ENCODE results near the gene GDPGP1. TPM values are rescaled to one million over a fixed set of nuclear protein-coding genes. Genes with fewer than 3 reads are reported as not detected.

Gene GDPGP1
- total and polyA plus RNA-seq, 2 donors from 2014 or later = 4.8 to 15.3 TPM

DNA sequence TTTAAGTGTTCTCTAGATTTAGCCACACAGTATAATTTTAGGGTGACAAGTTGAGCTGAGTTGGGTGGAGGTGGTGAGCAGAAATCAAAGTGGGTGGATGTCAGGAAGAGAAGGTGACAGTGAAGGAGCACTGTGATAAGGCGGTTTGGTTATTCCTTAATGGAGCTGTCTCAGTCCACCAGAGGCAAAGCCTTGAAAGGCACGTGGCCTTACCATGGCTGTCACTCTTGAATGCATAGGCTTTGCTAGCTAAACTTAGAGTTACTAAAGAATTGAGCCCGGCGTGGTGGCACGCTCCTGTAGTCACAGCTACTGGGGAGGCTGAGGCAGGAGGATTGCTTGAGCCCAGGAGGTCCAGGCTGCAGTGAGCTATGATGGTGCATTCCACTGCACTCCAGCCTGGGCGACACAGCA is 14.8 kb downstream of the GDPGP1 start:
- Histone ChIP-seq H3K36me3 (ENCODE audit: control insufficient read depth in 2 of 3, insufficient read depth in 3 of 3, low read length in 3 of 3) (no peaks in the 10 kb centered on the region), H3K9ac (ENCODE audit: low read length in 3 of 3) (peak overlapping the region in 1 of 3 donors; percentile 19), H3K27me3 (ENCODE audit: control insufficient read depth, insufficient read depth, low read length) (no peaks in the 10 kb centered on the region), H3K4me3 (ENCODE audit: low read length in 3 of 3) (peak overlapping the region in 2 of 3 donors; percentile 32 to 78), H3K9me3 (ENCODE audit: control insufficient read depth in 2 of 3, insufficient read depth in 1 of 3, low read length in 3 of 3) (no peaks in the 10 kb centered on the region), H3K27ac (ENCODE audit: low read depth in 2 of 2, low read length in 2 of 2) (peak overlapping the region in 1 of 2 donors; percentile 5), H3K4me1 (ENCODE audit: control insufficient read depth in 2 of 3, insufficient read depth in 2 of 3, low read depth in 1 of 3, low read length in 3 of 3) (peaks cover 0 to 9% (median 0%) of the 10 kb centered on the region in 3 donors)
- FAIRE-seq (no peak), DNase-seq (peak in 1 of 5 donors; percentile 50)
- intact Hi-C loops (cut with DNase I) = no loop called here
- TF ChIP-seq, protein P1, sequence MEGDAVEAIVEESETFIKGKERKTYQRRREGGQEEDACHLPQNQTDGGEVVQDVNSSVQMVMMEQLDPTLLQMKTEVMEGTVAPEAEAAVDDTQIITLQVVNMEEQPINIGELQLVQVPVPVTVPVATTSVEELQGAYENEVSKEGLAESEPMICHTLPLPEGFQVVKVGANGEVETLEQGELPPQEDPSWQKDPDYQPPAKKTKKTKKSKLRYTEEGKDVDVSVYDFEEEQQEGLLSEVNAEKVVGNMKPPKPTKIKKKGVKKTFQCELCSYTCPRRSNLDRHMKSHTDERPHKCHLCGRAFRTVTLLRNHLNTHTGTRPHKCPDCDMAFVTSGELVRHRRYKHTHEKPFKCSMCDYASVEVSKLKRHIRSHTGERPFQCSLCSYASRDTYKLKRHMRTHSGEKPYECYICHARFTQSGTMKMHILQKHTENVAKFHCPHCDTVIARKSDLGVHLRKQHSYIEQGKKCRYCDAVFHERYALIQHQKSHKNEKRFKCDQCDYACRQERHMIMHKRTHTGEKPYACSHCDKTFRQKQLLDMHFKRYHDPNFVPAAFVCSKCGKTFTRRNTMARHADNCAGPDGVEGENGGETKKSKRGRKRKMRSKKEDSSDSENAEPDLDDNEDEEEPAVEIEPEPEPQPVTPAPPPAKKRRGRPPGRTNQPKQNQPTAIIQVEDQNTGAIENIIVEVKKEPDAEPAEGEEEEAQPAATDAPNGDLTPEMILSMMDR (IDR thresholded peaks at IDR 0.05; ENCODE audit: borderline replicate concordance, extremely low read depth, insufficient read depth) = no peak

GRCh38 chr15:90249203-90249863 is 15.3 kb downstream of the GDPGP1 start, which contains the start of gene TTLL13:
Gene TTLL13 (plus strand): TSS chr15:90249556. CDS start chr15:90250631, 1,075 bp downstream.
- Histone ChIP-seq H3K36me3 (ENCODE audit: control insufficient read depth in 2 of 3, insufficient read depth in 3 of 3, low read length in 3 of 3) (no peaks in the 10 kb centered on the region), H3K27me3 (ENCODE audit: control insufficient read depth, insufficient read depth, low read length) (no peaks in the 10 kb centered on the region), H3K9me3 (ENCODE audit: control insufficient read depth in 2 of 3, insufficient read depth in 1 of 3, low read length in 3 of 3) (no peaks in the 10 kb centered on the region), H3K27ac (ENCODE audit: low read depth in 2 of 2, low read length in 2 of 2) (peak within 1 kb of the TSS in 1 of 2 donors; percentile 5), H3K4me3 (ENCODE audit: low read length in 3 of 3) (peak within 1 kb of the TSS; percentile 56 to 78 (median 68)), H3K4me1 (ENCODE audit: control insufficient read depth in 2 of 3, insufficient read depth in 2 of 3, low read depth in 1 of 3, low read length in 3 of 3) (peaks cover 0 to 9% (median 0%) of the 10 kb centered on the region in 3 donors), H3K9ac (ENCODE audit: low read length in 3 of 3) (peak within 1 kb of the TSS in 2 of 3 donors; percentile 30 to 71)
- no peak for FAIRE-seq
- intact Hi-C loops (cut with DNase I) = no loop called here
- peak; percentile 94 to 99 (median 97) for DNase-seq
- TF ChIP-seq, protein P1 (IDR thresholded peaks at IDR 0.05; ENCODE audit: borderline replicate concordance, extremely low read depth, insufficient read depth) = no peak

DNA sequence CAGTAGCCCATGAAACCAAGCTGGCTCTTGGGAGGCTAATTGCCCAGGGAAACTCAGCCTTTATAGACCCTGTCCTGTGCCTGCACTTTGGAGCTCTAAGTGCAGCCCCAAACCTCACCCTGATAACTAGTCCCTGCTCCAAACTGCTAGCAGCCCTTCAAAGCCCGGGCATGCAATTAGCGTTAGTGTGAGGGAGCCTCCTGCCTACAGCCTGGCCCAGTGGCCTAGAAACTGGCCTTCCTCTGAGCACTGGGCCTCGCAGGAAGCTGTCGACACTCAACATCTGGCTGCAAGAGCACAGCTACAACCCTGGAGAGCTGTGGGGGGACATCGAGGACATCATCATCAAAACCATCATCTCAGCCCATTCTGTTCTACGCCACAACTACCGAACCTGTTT is 23.8 kb downstream of the GDPGP1 start:
- FAIRE-seq = no peak
- H3K4me1 ChIP-seq (ENCODE audit: control insufficient read depth in 2 of 3, insufficient read depth in 2 of 3, low read depth in 1 of 3, low read length in 3 of 3) = no peaks in the 10 kb centered on the region
- H3K27me3 ChIP-seq (ENCODE audit: control insufficient read depth, insufficient read depth, low read length) = no peaks in the 10 kb centered on the region
- no peaks in the 10 kb centered on the region for H3K9me3 ChIP-seq (ENCODE audit: control insufficient read depth in 2 of 3, insufficient read depth in 1 of 3, low read length in 3 of 3)
- TF ChIP-seq, protein P1 (IDR thresholded peaks at IDR 0.05; ENCODE audit: borderline replicate concordance, extremely low read depth, insufficient read depth) = no peak
- H3K27ac ChIP-seq (ENCODE audit: low read depth in 2 of 2, low read length in 2 of 2) = no peak overlapping the region
- DNase-seq = peak in 1 of 5 donors; percentile 6
- H3K9ac ChIP-seq (ENCODE audit: low read length in 3 of 3) = no peak overlapping the region
- intact Hi-C loops (cut with DNase I) = no loop called here
- H3K4me3 ChIP-seq (ENCODE audit: low read length in 3 of 3) = no peak overlapping the region
- no peaks in the 10 kb centered on the region for H3K36me3 ChIP-seq (ENCODE audit: control insufficient read depth in 2 of 3, insufficient read depth in 3 of 3, low read length in 3 of 3)
